GM19468 (cell line): ENCODE measurements around the gene C17orf50.

Experiments used
- ATAC-seq: cut with Tn5 transposase; IDR thresholded peaks from one replicate; pipeline ENCODE4 v1.9.1; 2021; ENCODE audit warnings: mild to moderate bottlenecking, moderate library complexity, moderate number of reproducible peaks; ENCODE audit not compliant: unreplicated experiment; ENCODE audit errors: extremely low read depth

The C17orf50 gene

GRCh38 chr17:35808240-35808961, 47.7 kb downstream of the C17orf50 start:
- ATAC-seq, result no peak

DNA sequence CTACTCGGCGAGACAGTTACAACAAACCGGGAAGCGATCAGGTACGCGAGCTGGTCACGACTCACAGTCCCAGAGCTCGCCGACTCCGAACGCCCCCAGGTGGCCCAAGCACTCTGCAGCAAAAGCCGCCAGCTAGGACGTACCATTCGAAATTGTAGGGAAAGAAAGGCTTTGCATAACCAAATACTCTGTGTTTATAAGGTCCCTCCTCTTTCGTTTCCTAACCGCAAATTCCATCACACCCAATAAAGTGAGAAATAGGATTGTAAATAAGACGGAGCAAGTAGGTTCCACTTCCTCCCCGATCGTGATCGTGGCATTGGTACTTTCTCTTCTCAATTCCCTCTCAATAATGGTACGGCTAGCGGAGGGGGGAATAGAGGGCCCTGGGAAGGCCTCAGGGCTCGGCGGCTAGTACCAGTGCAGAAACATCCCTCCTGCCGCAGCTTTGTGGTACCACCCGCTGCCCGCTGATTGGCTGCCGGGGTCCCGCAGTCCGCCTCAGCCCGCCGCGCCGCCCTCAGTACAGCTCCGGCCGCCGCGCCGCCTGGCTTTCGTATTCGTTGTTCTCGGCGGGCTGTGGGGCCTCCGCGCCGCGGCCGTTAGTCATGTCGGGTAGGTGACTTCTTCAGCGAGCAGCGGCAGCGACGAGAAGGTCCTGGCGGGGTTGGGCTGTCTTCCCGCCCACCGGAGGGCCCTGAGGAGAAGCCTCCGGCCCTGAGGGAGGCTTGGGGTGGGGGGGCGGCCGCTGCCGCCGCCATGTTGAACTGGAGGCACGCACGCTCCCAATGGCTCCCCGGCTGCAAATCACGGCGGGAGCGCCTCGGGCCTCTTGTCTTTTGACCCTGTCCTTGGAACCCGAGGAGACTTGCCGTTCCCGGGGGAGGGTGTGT, 48.5 kb downstream of the C17orf50 start, which contains the start of gene TAF15:
Gene TAF15, plus strand, starts transcription at position 523 of the 893 bp plus-strand sequence. Its CDS starts 86 bp downstream, at position 609.
- ATAC-seq, result peak; percentile 82

GRCh38 chr17:35809855-35810461, 49.3 kb downstream of the C17orf50 start:
- ATAC-seq, result no peak

GRCh38 chr17:35811759-35812158, 51.1 kb downstream of the C17orf50 start:
- ATAC-seq, result no peak

GRCh38 chr17:35812456-35812855, 51.8 kb downstream of the C17orf50 start:
- ATAC-seq, result no peak
